Measurements from ENCODE around the gene POR. TPM values are rescaled to one million over a fixed set of nuclear protein-coding genes. Genes with fewer than 3 reads are reported as not detected.
A peak's percentile ranks its signal among the peaks of the same experiment; 100 is the strongest.

The POR gene
- total and polyA plus RNA-seq, 2 of the 13 experiments (the other 11 are each of a cell fraction or from before 2014, with no cell fraction given), result 145 to 266 TPM

GRCh38 chr7:75920431-75921161, 5.6 kb downstream of the POR start (continued):
- TF ChIP-seq PBX3 (CRISPR knock-in tag; IDR thresholded peaks at IDR 0.05; ENCODE audit: borderline replicate concordance) (no peak), ISL2 (CRISPR knock-in tag; IDR thresholded peaks at IDR 0.05) (peak; percentile 94), NAIF1 (CRISPR knock-in tag; IDR thresholded peaks at IDR 0.05; ENCODE audit: borderline replicate concordance) (peak; percentile 49; the same call in 1 of the 2 replicates), ZNF775 (CRISPR knock-in tag; IDR thresholded peaks at IDR 0.05; ENCODE audit: borderline replicate concordance) (0 out of 2 replicates have a peak, but pooled peaks have one; percentile 40), ZNF652 (CRISPR knock-in tag; IDR thresholded peaks at IDR 0.05; ENCODE audit: borderline replicate concordance, low read depth) (no peak), POLR2G (IDR thresholded peaks at IDR 0.05; ENCODE audit: low read depth, low read length) (no peak), ARID4A (CRISPR knock-in tag; IDR thresholded peaks at IDR 0.05; ENCODE audit: borderline replicate concordance) (peak; percentile 82; the same call in 1 of the 2 replicates)
- TF ChIP-seq, protein P1, sequence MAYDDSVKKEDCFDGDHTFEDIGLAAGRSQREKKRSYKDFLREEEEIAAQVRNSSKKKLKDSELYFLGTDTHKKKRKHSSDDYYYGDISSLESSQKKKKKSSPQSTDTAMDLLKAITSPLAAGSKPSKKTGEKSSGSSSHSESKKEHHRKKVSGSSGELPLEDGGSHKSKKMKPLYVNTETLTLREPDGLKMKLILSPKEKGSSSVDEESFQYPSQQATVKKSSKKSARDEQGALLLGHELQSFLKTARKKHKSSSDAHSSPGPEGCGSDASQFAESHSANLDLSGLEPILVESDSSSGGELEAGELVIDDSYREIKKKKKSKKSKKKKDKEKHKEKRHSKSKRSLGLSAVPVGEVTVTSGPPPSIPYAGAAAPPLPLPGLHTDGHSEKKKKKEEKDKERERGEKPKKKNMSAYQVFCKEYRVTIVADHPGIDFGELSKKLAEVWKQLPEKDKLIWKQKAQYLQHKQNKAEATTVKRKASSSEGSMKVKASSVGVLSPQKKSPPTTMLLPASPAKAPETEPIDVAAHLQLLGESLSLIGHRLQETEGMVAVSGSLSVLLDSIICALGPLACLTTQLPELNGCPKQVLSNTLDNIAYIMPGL (CRISPR knock-in tag; IDR thresholded peaks at IDR 0.05; ENCODE audit: borderline replicate concordance in 1 of 2, low read depth in 1 of 2), result peak; percentile 29 to 63; a peak in 2 of 4 replicates
- TF ChIP-seq, protein P2, sequence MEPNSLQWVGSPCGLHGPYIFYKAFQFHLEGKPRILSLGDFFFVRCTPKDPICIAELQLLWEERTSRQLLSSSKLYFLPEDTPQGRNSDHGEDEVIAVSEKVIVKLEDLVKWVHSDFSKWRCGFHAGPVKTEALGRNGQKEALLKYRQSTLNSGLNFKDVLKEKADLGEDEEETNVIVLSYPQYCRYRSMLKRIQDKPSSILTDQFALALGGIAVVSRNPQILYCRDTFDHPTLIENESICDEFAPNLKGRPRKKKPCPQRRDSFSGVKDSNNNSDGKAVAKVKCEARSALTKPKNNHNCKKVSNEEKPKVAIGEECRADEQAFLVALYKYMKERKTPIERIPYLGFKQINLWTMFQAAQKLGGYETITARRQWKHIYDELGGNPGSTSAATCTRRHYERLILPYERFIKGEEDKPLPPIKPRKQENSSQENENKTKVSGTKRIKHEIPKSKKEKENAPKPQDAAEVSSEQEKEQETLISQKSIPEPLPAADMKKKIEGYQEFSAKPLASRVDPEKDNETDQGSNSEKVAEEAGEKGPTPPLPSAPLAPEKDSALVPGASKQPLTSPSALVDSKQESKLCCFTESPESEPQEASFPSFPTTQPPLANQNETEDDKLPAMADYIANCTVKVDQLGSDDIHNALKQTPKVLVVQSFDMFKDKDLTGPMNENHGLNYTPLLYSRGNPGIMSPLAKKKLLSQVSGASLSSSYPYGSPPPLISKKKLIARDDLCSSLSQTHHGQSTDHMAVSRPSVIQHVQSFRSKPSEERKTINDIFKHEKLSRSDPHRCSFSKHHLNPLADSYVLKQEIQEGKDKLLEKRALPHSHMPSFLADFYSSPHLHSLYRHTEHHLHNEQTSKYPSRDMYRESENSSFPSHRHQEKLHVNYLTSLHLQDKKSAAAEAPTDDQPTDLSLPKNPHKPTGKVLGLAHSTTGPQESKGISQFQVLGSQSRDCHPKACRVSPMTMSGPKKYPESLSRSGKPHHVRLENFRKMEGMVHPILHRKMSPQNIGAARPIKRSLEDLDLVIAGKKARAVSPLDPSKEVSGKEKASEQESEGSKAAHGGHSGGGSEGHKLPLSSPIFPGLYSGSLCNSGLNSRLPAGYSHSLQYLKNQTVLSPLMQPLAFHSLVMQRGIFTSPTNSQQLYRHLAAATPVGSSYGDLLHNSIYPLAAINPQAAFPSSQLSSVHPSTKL (CRISPR knock-in tag; IDR thresholded peaks at IDR 0.05), result peak; percentile 97
